ENCODE measurements around the gene KCNK2. TPM values are rescaled to one million over a fixed set of nuclear protein-coding genes. Genes with fewer than 3 reads are reported as not detected.

Gene KCNK2
- polyA plus RNA-seq, 1 donor (not counting 4 experiments of a cell fraction or from before 2014, with no cell fraction given), result 0.10 TPM

GRCh38 chr1:215147024-215147423, 64.5 kb downstream of the KCNK2 start:
- DNase-seq (ENCODE audit: low read depth, low spot score) (no peak), FAIRE-seq (no peak)
- dilution Hi-C loops (cut with MboI; ENCODE audit: extremely low pct_ligation_motif_present, low sequenced_read_pairs), result no loop called here
- Histone ChIP-seq H3K4me3 (ENCODE audit: control insufficient read depth in 2 of 3, extremely low read depth in 1 of 3, insufficient read depth in 2 of 3, low read depth in 1 of 3, low read length in 3 of 3) (no peak overlapping the region), H4K20me1 (ENCODE audit: control insufficient read depth, extremely low read depth, insufficient read depth, low read length) (no peaks in the 10 kb centered on the region), H3K9ac (ENCODE audit: control insufficient read depth, extremely low read depth, insufficient read depth, low read length) (no peak overlapping the region), H3K9me3 (ENCODE audit: control insufficient read depth, low read depth, low read length) (no peaks in the 10 kb centered on the region), H3K36me3 (ENCODE audit: control insufficient read depth in 2 of 2, extremely low read depth in 1 of 2, insufficient read depth in 2 of 2, low read length in 2 of 2) (no peaks in the 10 kb centered on the region), H3K4me1 (ENCODE audit: control insufficient read depth, extremely low read depth, insufficient read depth, low read length) (no peaks in the 10 kb centered on the region), H3K9me1 (ENCODE audit: control insufficient read depth, extremely low read depth, insufficient read depth, low read length) (no peaks in the 10 kb centered on the region), H3K79me2 (ENCODE audit: control insufficient read depth, insufficient read depth, low read length) (no peaks in the 10 kb centered on the region), H3K27ac (ENCODE audit: control insufficient read depth, insufficient read depth, low read length) (no peak overlapping the region), H3K27me3 (ENCODE audit: control insufficient read depth, extremely low read depth, insufficient read depth, low read length) (no peaks in the 10 kb centered on the region), H2AFZ (ENCODE audit: control insufficient read depth, low read length) (no peak overlapping the region), H3K4me2 (ENCODE audit: control insufficient read depth, extremely low read depth, insufficient read depth, low read depth, low read length) (no peak overlapping the region)
- no peak for TF ChIP-seq EZH2 (IDR thresholded peaks at IDR 0.05; ENCODE audit: low read length)
- TF ChIP-seq, protein P1, sequence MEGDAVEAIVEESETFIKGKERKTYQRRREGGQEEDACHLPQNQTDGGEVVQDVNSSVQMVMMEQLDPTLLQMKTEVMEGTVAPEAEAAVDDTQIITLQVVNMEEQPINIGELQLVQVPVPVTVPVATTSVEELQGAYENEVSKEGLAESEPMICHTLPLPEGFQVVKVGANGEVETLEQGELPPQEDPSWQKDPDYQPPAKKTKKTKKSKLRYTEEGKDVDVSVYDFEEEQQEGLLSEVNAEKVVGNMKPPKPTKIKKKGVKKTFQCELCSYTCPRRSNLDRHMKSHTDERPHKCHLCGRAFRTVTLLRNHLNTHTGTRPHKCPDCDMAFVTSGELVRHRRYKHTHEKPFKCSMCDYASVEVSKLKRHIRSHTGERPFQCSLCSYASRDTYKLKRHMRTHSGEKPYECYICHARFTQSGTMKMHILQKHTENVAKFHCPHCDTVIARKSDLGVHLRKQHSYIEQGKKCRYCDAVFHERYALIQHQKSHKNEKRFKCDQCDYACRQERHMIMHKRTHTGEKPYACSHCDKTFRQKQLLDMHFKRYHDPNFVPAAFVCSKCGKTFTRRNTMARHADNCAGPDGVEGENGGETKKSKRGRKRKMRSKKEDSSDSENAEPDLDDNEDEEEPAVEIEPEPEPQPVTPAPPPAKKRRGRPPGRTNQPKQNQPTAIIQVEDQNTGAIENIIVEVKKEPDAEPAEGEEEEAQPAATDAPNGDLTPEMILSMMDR (optimal IDR thresholded peaks at IDR 0.05 in 1 of 3, IDR thresholded peaks at IDR 0.05 in 1 of 3, conservative IDR thresholded peaks at IDR 0.05 in 1 of 3; ENCODE audit: extremely low read depth in 1 of 3, insufficient read depth in 2 of 3, low read length in 3 of 3), result no peak

DNA sequence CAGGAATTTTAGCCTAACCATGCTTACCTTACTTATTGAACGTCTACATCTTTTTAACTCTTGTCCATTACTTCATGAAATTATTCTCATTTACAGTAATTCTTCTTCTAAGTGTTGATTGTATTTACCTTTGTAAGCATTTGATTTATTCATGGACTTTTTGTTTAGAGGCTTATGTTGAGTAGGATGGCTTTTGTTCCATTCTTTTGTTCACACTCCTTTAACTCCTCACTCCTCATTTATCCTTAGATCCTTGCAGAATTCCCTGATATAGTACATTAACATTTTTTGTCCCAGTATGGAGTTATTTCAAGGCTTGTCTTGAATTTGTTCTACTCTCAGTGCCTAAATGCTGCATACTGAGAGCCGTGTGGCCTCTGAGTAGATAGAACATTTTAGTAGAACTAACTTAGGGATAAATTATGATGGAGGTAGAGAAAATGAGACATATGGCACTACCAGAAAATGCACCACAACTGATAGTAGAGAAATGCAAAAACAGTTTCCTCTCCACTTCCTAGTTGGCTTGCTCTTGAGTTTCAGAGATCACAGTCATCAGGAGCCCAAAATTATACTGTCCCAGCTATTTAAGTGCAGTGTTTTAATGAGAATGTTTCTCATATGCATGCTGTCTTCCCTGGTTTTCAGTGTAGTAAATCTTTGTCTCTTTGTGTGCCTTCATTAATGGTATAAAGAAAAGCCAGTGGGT, 69.5 kb downstream of the KCNK2 start:
- DNase-seq (ENCODE audit: low read depth, low spot score) (no peak), FAIRE-seq (no peak)
- Histone ChIP-seq H3K9me3 (ENCODE audit: control insufficient read depth, low read depth, low read length) (no peaks in the 10 kb centered on the region), H3K4me1 (ENCODE audit: control insufficient read depth, extremely low read depth, insufficient read depth, low read length) (no peaks in the 10 kb centered on the region), H3K9ac (ENCODE audit: control insufficient read depth, extremely low read depth, insufficient read depth, low read length) (no peak overlapping the region), H3K27ac (ENCODE audit: control insufficient read depth, insufficient read depth, low read length) (no peak overlapping the region), H3K4me2 (ENCODE audit: control insufficient read depth, extremely low read depth, insufficient read depth, low read depth, low read length) (no peak overlapping the region), H3K4me3 (ENCODE audit: control insufficient read depth in 2 of 3, extremely low read depth in 1 of 3, insufficient read depth in 2 of 3, low read depth in 1 of 3, low read length in 3 of 3) (no peak overlapping the region), H4K20me1 (ENCODE audit: control insufficient read depth, extremely low read depth, insufficient read depth, low read length) (no peaks in the 10 kb centered on the region), H2AFZ (ENCODE audit: control insufficient read depth, low read length) (no peak overlapping the region), H3K36me3 (ENCODE audit: control insufficient read depth in 2 of 2, extremely low read depth in 1 of 2, insufficient read depth in 2 of 2, low read length in 2 of 2) (no peaks in the 10 kb centered on the region), H3K27me3 (ENCODE audit: control insufficient read depth, extremely low read depth, insufficient read depth, low read length) (no peaks in the 10 kb centered on the region), H3K9me1 (ENCODE audit: control insufficient read depth, extremely low read depth, insufficient read depth, low read length) (no peaks in the 10 kb centered on the region), H3K79me2 (ENCODE audit: control insufficient read depth, insufficient read depth, low read length) (no peaks in the 10 kb centered on the region)
- dilution Hi-C loops (cut with MboI; ENCODE audit: extremely low pct_ligation_motif_present, low sequenced_read_pairs), result no loop called here
- no peak for TF ChIP-seq EZH2 (IDR thresholded peaks at IDR 0.05; ENCODE audit: low read length)

GRCh38 chr1:215156232-215156631, 73.7 kb downstream of the KCNK2 start:
- DNase-seq (ENCODE audit: low read depth, low spot score), result no peak
- no peak for FAIRE-seq
- no peak overlapping the region for H2AFZ ChIP-seq (ENCODE audit: control insufficient read depth, low read length)
- dilution Hi-C loops (cut with MboI; ENCODE audit: extremely low pct_ligation_motif_present, low sequenced_read_pairs), result no loop called here
- H3K9me3 ChIP-seq (ENCODE audit: control insufficient read depth, low read depth, low read length), result no peaks in the 10 kb centered on the region
- H3K9me1 ChIP-seq (ENCODE audit: control insufficient read depth, extremely low read depth, insufficient read depth, low read length), result no peaks in the 10 kb centered on the region
- no peaks in the 10 kb centered on the region for H3K36me3 ChIP-seq (ENCODE audit: control insufficient read depth in 2 of 2, extremely low read depth in 1 of 2, insufficient read depth in 2 of 2, low read length in 2 of 2)
- no peaks in the 10 kb centered on the region for H3K4me1 ChIP-seq (ENCODE audit: control insufficient read depth, extremely low read depth, insufficient read depth, low read length)
- no peak overlapping the region for H3K4me2 ChIP-seq (ENCODE audit: control insufficient read depth, extremely low read depth, insufficient read depth, low read depth, low read length)
- no peaks in the 10 kb centered on the region for H3K79me2 ChIP-seq (ENCODE audit: control insufficient read depth, insufficient read depth, low read length)
- H3K27me3 ChIP-seq (ENCODE audit: control insufficient read depth, extremely low read depth, insufficient read depth, low read length), result no peaks in the 10 kb centered on the region
- no peak overlapping the region for H3K4me3 ChIP-seq (ENCODE audit: control insufficient read depth in 2 of 3, extremely low read depth in 1 of 3, insufficient read depth in 2 of 3, low read depth in 1 of 3, low read length in 3 of 3)
- no peak for TF ChIP-seq EZH2 (IDR thresholded peaks at IDR 0.05; ENCODE audit: low read length)
- no peak overlapping the region for H3K9ac ChIP-seq (ENCODE audit: control insufficient read depth, extremely low read depth, insufficient read depth, low read length)
- no peaks in the 10 kb centered on the region for H4K20me1 ChIP-seq (ENCODE audit: control insufficient read depth, extremely low read depth, insufficient read depth, low read length)
- H3K27ac ChIP-seq (ENCODE audit: control insufficient read depth, insufficient read depth, low read length), result no peak overlapping the region

Data from keratinocyte (primary cell).